Activated naive CD4-positive, alpha-beta T cell treated with anti-CD3 and anti-CD28 coated beads, Interleukin-2, amount 50 U/mL, for 24 hours (primary cell): Measurements from ENCODE around the gene MYO9A.

Source experiments
- H3K27ac Mint-ChIP-seq: one replicate; pipeline ENCODE4 v1.8.0; 2021; ENCODE audit warnings: mild to moderate bottlenecking, mixed read lengths
- H3K27me3 Mint-ChIP-seq: one replicate; pipeline ENCODE4 v1.8.0; 2021; ENCODE audit warnings: mixed read lengths
- H3K36me3 Mint-ChIP-seq: one replicate; pipeline ENCODE4 v1.8.0; 2021; ENCODE audit warnings: mixed read lengths
- H3K4me1 Mint-ChIP-seq: one replicate; pipeline ENCODE4 v1.8.0; 2021; ENCODE audit warnings: mixed read lengths
- H3K4me3 Mint-ChIP-seq: one replicate; pipeline ENCODE4 v1.8.0; 2021; ENCODE audit warnings: mild to moderate bottlenecking, mixed read lengths
- H3K9me3 Mint-ChIP-seq: one replicate; pipeline ENCODE4 v1.8.0; 2021; ENCODE audit warnings: mixed read lengths

The MYO9A gene

GRCh38 chr15:72147418-72147817 lies 29.5 kb upstream of the MYO9A start:
- Mint-ChIP-seq H3K27ac (no peak overlapping the region), H3K9me3 (no peaks in the 10 kb centered on the region), H3K4me3 (no peak overlapping the region), H3K27me3 (no peaks in the 10 kb centered on the region), H3K4me1 (no peaks in the 10 kb centered on the region), H3K36me3 (no peaks in the 10 kb centered on the region)

DNA sequence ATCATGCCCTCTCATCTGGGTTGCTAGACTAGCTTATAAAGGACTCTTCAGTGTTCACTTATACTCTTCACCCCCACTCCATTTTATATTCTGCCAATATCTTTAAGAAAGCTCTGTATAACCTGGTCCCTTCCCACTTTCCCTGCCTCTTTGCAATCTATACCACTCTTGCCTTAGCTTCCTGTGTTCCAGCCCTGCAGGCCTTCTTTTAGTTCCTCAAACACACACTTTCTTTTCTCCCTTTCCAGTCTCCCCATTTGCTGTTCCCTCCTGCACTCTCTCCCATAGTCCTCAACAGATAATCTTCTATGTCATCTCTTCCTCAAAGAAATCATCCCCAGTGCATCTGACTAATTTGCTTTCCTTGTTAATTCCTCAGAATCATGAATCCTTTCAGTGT lies 29.0 kb upstream of the MYO9A start:
- no peak overlapping the region for H3K27ac Mint-ChIP-seq
- no peaks in the 10 kb centered on the region for H3K9me3 Mint-ChIP-seq
- H3K27me3 Mint-ChIP-seq = no peaks in the 10 kb centered on the region
- H3K4me3 Mint-ChIP-seq = no peak overlapping the region
- no peaks in the 10 kb centered on the region for H3K4me1 Mint-ChIP-seq
- H3K36me3 Mint-ChIP-seq = no peaks in the 10 kb centered on the region

DNA sequence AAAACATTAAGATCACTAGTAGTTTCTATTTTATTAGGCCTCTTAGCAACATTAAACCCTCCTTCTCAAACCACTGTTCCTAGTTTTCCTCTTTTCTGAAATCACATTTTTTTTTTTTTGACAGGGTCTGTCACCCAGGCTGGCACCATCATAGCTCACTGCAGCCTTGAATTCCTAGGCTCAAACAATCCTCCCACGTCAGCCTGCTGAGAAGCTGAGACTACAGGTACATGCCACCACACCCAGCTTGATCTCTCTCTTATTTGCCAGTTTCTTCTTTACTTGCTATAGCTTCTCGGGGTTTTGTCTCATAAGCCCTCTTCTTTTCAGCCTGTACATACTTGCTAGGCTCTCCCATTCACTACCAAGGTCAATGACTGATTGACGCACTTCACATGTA lies 28.3 kb upstream of the MYO9A start:
- H3K27ac Mint-ChIP-seq = no peak overlapping the region
- no peak overlapping the region for H3K4me3 Mint-ChIP-seq
- no peaks in the 10 kb centered on the region for H3K4me1 Mint-ChIP-seq
- no peaks in the 10 kb centered on the region for H3K27me3 Mint-ChIP-seq
- H3K36me3 Mint-ChIP-seq = no peaks in the 10 kb centered on the region
- no peaks in the 10 kb centered on the region for H3K9me3 Mint-ChIP-seq

GRCh38 chr15:72141171-72142084 lies 23.5 kb upstream of the MYO9A start:
- no peaks in the 10 kb centered on the region for H3K9me3 Mint-ChIP-seq
- H3K36me3 Mint-ChIP-seq = no peaks in the 10 kb centered on the region
- no peak overlapping the region for H3K27ac Mint-ChIP-seq
- H3K27me3 Mint-ChIP-seq = no peaks in the 10 kb centered on the region
- no peak overlapping the region for H3K4me3 Mint-ChIP-seq
- no peaks in the 10 kb centered on the region for H3K4me1 Mint-ChIP-seq

DNA sequence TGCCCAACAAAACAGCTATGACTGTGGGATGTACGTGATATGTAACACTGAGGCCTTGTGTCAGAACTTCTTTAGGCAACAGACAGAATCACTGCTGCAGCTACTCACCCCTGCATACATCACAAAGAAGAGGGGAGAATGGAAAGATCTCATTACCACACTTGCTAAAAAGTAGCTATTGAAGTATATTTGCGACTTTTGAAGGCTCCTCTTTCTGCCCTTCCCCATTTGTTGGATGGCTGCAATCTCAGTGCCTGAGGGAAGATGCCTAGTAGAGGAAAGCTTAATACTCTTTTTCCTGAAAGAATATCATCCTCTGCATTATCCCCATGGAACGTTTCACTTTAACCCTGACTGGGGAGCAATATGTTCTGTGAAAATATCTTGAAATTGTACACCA lies 22.1 kb upstream of the MYO9A start:
- Mint-ChIP-seq H3K27ac (no peak overlapping the region), H3K4me3 (no peak overlapping the region), H3K4me1 (no peaks in the 10 kb centered on the region), H3K9me3 (no peaks in the 10 kb centered on the region), H3K36me3 (no peaks in the 10 kb centered on the region), H3K27me3 (no peaks in the 10 kb centered on the region)

GRCh38 chr15:72139667-72140066 lies 21.7 kb upstream of the MYO9A start:
- Mint-ChIP-seq H3K27ac (no peak overlapping the region), H3K27me3 (no peaks in the 10 kb centered on the region), H3K9me3 (no peaks in the 10 kb centered on the region), H3K4me3 (no peak overlapping the region), H3K4me1 (no peaks in the 10 kb centered on the region), H3K36me3 (no peaks in the 10 kb centered on the region)

DNA sequence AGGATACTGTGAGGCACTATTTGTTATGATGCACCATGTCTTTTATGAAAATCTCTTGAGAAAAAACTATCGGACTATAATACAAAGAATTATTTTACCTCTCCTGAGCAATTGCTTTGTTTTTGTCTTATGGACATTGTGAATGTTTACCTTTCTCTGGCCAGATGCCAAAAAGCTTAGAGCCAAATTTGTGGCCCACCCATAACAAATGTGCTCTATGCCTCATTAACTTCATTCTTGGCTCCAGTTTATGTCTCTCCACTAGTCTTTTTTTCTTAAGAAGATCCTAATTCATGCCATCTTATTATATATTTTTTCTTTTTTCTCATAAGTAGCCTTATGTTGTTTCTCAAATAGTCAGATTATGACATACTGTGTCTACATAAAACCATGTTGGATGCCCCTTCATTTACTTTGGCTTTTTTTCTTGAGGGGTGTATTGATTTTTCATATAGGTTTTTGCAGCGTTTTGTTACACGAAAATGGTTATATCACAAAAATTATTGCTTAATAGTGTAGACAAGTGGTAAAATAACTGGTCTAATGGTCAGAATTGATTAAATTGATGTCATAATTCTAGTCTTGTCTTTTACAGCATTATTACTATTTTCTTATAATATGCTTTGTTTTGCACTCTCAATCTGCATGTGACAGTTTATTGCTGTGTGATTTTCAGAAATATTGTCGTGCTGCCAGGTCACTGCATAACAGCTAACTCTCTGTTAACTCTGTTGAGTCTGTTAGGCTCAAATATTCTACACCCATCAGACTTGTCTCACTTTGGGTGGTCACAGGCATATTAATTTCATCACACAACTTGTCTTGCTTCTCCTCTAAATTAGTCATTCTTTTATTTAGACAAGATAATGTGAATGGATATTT lies 18.5 kb upstream of the MYO9A start:
- no peak overlapping the region for H3K4me3 Mint-ChIP-seq
- no peaks in the 10 kb centered on the region for H3K4me1 Mint-ChIP-seq
- no peaks in the 10 kb centered on the region for H3K9me3 Mint-ChIP-seq
- H3K27me3 Mint-ChIP-seq = no peaks in the 10 kb centered on the region
- no peaks in the 10 kb centered on the region for H3K36me3 Mint-ChIP-seq
- no peak overlapping the region for H3K27ac Mint-ChIP-seq

GRCh38 chr15:72135719-72136118 lies 17.8 kb upstream of the MYO9A start:
- no peak overlapping the region for H3K4me3 Mint-ChIP-seq
- H3K36me3 Mint-ChIP-seq = no peaks in the 10 kb centered on the region
- H3K27me3 Mint-ChIP-seq = no peaks in the 10 kb centered on the region
- no peaks in the 10 kb centered on the region for H3K9me3 Mint-ChIP-seq
- H3K4me1 Mint-ChIP-seq = no peaks in the 10 kb centered on the region
- no peak overlapping the region for H3K27ac Mint-ChIP-seq

DNA sequence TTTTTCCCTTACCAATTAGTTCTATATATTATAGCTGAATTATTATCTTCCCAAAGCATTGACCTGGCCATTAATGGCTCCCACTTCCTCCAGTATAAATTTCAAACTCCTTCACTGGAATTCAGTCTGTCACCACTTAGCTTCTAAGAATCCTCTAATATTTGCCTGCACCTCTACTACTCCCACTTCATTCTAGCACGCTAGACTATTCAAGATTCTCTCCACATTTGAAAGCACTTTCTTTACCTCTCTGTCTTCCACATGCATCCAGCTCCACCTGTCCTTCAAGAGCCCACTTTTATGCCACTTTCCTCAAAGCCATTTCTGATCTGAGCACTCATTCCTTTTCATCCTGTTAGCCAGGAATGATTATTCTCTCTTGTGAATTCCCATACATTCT lies 15.3 kb upstream of the MYO9A start:
- no peak overlapping the region for H3K27ac Mint-ChIP-seq
- no peaks in the 10 kb centered on the region for H3K9me3 Mint-ChIP-seq
- H3K4me3 Mint-ChIP-seq = no peak overlapping the region
- no peaks in the 10 kb centered on the region for H3K27me3 Mint-ChIP-seq
- no peaks in the 10 kb centered on the region for H3K36me3 Mint-ChIP-seq
- no peaks in the 10 kb centered on the region for H3K4me1 Mint-ChIP-seq

- Mint-ChIP-seq H3K36me3 (no peaks in the 10 kb centered on the region), H3K27ac (no peak overlapping the region), H3K9me3 (no peaks in the 10 kb centered on the region), H3K4me1 (no peaks in the 10 kb centered on the region), H3K27me3 (no peaks in the 10 kb centered on the region), H3K4me3 (no peak overlapping the region)
These were observed 14.0 kb upstream of the MYO9A start for GRCh38 chr15:72131922-72132321.

- no peaks in the 10 kb centered on the region for H3K9me3 Mint-ChIP-seq
- no peaks in the 10 kb centered on the region for H3K36me3 Mint-ChIP-seq
- no peaks in the 10 kb centered on the region for H3K4me1 Mint-ChIP-seq
- no peak overlapping the region for H3K4me3 Mint-ChIP-seq
- no peaks in the 10 kb centered on the region for H3K27me3 Mint-ChIP-seq
- no peak overlapping the region for H3K27ac Mint-ChIP-seq
These were observed 12.3 kb upstream of the MYO9A start for GRCh38 chr15:72130272-72130671.

DNA sequence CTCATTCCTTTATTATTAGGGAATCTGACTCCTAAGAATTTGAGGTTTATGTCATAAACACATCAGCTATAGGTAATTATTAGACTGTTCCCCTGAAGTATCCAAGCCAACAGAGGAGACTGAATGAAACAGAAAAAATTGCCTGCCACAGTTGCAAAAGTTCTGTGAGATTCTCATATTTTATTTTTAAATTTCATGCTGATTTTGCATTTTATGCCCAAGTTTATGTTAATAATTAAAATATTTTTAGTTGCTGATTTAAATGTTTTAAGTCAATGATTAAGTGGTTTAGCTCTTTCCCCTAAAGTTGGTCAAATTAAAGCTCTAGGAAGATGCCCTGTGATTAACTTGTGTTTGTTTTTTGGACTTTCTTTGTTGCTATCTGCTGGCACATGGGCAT lies 10.4 kb upstream of the MYO9A start:
- Mint-ChIP-seq H3K36me3 (no peaks in the 10 kb centered on the region), H3K9me3 (no peaks in the 10 kb centered on the region), H3K4me1 (no peaks in the 10 kb centered on the region), H3K27me3 (no peaks in the 10 kb centered on the region), H3K4me3 (no peak overlapping the region), H3K27ac (no peak overlapping the region)

DNA sequence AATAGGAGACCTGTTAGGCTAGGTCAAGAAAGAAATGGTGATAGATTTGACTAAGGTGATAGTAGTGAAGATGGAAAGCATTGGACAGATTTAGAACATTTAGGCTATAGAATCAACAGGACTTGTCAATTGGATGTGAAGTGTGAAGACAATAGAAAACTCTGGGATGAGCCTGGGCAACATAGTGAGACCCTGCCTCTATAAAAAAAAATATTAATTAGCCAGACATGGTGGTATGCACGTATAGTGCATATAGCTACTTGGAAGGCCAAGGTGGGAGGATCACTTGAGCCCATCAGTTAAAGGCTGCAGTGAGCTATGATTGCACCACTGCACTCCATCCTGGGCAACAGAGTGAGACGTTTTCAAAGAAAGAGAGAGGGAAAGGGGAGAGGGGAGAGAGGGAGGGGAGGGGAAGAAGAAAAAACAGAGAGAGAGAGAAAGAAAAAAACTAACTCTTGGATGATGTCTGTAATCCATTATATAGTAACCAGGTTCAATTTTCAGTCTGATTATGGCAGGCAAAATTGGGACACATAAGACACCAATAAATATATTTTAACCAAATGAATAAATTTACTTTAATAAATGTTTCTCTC lies 9.9 kb upstream of the MYO9A start:
- H3K9me3 Mint-ChIP-seq = no peaks in the 10 kb centered on the region
- H3K4me1 Mint-ChIP-seq = no peaks in the 10 kb centered on the region
- H3K4me3 Mint-ChIP-seq = no peak overlapping the region
- H3K27me3 Mint-ChIP-seq = no peaks in the 10 kb centered on the region
- H3K36me3 Mint-ChIP-seq = no peaks in the 10 kb centered on the region
- H3K27ac Mint-ChIP-seq = no peak overlapping the region

DNA sequence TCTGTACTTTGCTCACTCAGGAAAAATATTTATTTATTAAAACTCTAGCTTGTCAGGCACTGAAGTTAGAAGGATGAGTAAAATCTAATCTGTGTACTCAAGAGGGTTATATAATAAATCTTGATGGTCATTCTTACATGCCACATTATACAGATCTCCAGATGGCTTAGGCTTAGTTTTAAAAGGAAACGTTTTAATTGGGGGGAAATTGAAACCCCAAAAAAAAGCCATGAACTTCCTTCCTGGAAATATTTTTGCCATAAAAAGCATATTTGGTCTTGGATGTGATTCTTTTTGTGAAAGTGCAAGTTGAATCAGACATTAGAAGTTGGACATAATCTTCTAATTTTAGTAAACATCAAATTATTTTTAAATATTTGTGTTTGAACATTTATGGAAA lies 6.3 kb upstream of the MYO9A start:
- no peak overlapping the region for H3K27ac Mint-ChIP-seq
- H3K36me3 Mint-ChIP-seq = no peaks in the 10 kb centered on the region
- no peak overlapping the region for H3K4me3 Mint-ChIP-seq
- no peaks in the 10 kb centered on the region for H3K9me3 Mint-ChIP-seq
- no peaks in the 10 kb centered on the region for H3K27me3 Mint-ChIP-seq
- peaks cover 2% of the 10 kb centered on the region for H3K4me1 Mint-ChIP-seq

DNA sequence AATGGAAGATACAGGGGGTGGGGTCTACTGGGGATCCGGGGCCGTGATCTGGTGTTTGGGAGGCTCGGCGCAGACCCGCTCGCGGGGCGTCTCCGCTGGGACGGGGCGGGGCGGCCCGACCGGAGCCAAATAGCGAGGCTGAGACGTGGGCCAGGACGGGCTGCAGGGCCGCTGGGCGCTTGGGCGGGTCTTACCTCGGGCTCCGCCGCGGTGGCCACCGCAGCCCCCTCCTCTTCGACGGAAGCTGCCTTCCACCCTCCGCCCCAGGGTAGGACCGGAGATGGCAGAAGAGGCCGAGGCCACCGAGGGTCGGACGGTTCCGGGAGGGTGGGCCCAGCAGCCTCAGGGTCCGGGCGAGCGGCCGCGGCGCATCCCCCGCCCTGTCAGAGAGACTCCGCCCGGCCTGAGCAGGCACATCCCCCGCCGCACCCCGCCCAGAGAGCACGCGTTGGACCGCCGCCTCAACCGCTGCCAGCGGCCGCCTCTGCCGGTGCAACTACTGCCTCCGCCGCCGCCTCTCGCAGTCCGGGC lies 399 bp downstream of the MYO9A start:
- Mint-ChIP-seq H3K9me3 (no peaks in the 10 kb centered on the region), H3K4me3 (peak overlapping the region; percentile 95), H3K27me3 (no peaks in the 10 kb centered on the region), H3K4me1 (peaks cover 45% of the 10 kb centered on the region), H3K27ac (peak overlapping the region; percentile 85), H3K36me3 (no peaks in the 10 kb centered on the region)
